ENCODE data around the gene SCN11A.
"Not testable (repeated sequence)": the region's sequence is repeated elsewhere in the genome, so short reads cannot be mapped to it uniquely, and the experiment has no call there.

The SCN11A gene

DNA sequence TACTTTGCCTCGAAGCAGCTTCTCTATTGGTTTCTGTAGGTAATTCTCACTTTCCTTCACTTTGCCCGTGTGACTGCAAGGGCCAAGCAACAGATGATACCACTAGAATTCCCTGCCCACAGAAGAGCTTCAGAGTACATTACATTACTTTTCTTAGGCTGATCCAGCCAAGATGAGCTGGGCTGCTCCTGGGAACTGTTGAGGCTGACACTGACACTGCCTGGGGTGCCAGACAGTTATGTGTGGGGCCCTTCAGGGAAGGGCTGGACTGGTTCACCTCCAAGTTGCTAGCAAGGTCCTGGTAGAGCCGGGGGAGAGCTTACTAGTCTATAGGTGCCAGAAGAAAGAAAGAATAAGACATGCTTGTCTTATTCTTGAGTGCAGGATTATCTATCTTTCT is 36.7 kb upstream of the SCN11A start:
- Mint-ChIP-seq H3K36me3 (ENCODE audit: low read depth) (peaks cover 87% of the 10 kb centered on the region), H3K27me3 (no peaks in the 10 kb centered on the region), H3K4me3 (no peak overlapping the region), H3K9me3 (no peaks in the 10 kb centered on the region), H3K27ac (no peak overlapping the region), H3K4me1 (ENCODE audit: low read depth) (no peaks in the 10 kb centered on the region)
- intact Hi-C loops (cut with micrococcal nuclease): no loop called here

DNA sequence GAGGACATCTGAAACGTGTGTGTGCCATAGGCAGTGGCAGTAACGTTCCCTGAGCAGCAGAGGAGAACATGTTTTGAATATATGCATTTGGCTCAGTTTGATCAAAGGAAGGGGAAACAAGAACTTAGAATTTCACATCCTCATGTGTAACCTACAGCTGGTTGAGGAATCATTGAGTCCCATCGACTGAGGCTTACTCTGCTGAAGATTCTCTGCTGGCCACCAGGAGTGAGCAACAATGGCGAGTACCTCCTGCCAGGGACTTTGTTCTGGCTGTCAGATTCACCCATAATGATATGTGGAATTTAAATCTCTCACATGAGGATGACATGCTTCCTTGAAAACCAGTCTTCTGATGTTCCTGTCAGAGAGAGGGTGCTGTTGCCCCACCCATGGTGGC is 34.4 kb upstream of the SCN11A start:
- no peaks in the 10 kb centered on the region for H3K27me3 Mint-ChIP-seq
- no peak overlapping the region for H3K27ac Mint-ChIP-seq
- peaks cover 8% of the 10 kb centered on the region for H3K4me1 Mint-ChIP-seq (ENCODE audit: low read depth)
- H3K36me3 Mint-ChIP-seq (ENCODE audit: low read depth): peaks cover 92% of the 10 kb centered on the region
- H3K9me3 Mint-ChIP-seq: no peaks in the 10 kb centered on the region
- intact Hi-C loops (cut with micrococcal nuclease): no loop called here
- no peak overlapping the region for H3K4me3 Mint-ChIP-seq

DNA sequence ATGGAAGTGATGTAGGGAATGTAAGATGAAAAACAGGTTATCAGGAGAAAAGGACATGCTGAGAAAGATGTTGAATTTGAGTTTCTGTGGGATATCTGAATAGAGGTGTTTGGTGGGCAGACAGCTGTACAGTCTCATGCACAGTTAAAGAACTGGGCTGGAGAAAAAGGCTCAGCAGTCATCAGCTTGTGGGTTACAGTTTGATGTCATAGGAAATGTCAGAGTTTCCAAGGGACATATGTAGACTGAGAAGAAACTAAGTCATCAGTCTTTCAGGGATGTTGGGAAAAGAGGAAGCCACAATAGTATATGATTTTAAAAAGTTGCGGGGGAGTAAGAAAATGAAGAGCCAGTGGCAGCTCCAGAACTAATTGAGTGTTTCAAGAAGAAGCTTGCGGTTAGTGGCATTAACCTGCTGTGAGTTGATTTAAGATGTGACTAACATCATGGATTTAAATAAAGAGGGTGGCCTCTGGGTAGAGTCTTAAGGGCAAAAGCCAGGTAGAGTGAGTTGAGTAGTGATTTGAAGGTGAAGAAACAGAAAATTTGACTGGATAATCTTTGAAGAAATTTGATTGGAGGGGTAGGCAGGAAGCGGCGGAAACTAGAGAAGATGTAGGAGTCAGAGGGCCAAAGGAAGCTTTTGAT is 31.0 kb upstream of the SCN11A start:
- Mint-ChIP-seq H3K27me3 (no peaks in the 10 kb centered on the region), H3K36me3 (ENCODE audit: low read depth) (peaks cover 80% of the 10 kb centered on the region), H3K4me3 (no peak overlapping the region), H3K27ac (no peak overlapping the region), H3K9me3 (no peaks in the 10 kb centered on the region), H3K4me1 (ENCODE audit: low read depth) (peaks cover 8% of the 10 kb centered on the region)
- intact Hi-C loops (cut with micrococcal nuclease): no loop called here

DNA sequence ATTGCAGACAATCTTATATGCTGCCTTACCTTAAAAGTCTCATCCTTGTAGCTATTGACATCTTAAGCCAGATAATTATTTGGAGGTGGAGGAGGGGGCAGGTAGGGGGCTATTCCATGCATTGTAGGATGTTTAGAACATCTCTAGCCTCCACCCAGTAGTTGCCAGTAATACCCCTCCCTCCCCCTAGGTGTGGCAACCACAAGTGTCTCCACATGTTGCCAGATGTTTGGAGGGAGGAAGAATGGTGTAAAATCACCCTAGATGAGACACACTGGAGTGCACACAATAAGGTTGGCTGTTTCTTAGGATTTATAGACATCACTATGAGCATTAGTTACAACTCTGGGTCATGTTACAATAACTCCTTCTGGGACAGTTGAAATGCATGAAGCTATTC is 28.3 kb upstream of the SCN11A start:
- Mint-ChIP-seq H3K36me3 (ENCODE audit: low read depth) (peaks cover 79% of the 10 kb centered on the region), H3K4me1 (ENCODE audit: low read depth) (peaks cover 12% of the 10 kb centered on the region), H3K4me3 (no peak overlapping the region), H3K9me3 (no peaks in the 10 kb centered on the region), H3K27ac (no peak overlapping the region), H3K27me3 (no peaks in the 10 kb centered on the region)
- intact Hi-C loops (cut with micrococcal nuclease): no loop called here

DNA sequence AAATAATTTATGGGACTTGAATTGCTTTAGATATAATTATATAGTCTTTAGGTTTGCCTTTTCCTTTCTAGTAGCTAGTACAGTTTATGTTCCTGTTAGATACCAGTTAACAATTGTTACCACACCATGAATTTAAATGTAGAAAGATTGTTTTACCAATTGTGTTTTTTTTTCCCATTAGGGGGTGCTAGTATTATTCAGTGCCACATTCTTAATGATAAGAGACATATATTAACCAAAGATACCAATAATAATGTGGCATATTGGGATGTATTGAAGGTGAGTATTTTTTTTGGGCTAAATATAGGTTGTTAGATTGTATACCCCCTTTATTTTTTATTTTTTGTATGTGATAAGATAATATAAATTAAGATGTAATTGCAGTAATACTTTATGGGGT is 27.8 kb upstream of the SCN11A start:
- Mint-ChIP-seq H3K27me3 (no peaks in the 10 kb centered on the region), H3K4me3 (no peak overlapping the region), H3K27ac (no peak overlapping the region), H3K4me1 (ENCODE audit: low read depth) (peaks cover 12% of the 10 kb centered on the region), H3K36me3 (ENCODE audit: low read depth) (peaks cover 84% of the 10 kb centered on the region), H3K9me3 (no peaks in the 10 kb centered on the region)
- intact Hi-C loops (cut with micrococcal nuclease): no loop called here

DNA sequence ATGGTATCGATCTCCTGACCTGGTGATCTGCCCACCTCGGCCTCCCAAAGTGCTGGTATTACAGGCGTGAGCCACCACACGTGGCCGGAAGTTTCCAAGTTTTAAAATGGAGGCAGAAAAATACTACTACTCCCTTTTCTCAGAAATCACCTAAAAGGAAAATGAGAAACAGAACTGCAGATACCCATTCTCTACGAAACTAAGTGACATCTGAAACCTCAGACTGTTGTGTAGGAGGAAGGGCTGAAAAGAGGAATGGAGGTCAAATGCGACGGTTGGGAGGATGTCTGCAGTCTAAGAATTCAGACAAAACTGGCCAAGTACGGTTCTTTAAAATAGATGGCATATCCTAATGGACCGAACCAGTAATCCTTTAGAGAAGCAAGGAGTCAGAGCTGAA is 24.2 kb upstream of the SCN11A start:
- Mint-ChIP-seq H3K9me3 (no peaks in the 10 kb centered on the region), H3K27ac (no peak overlapping the region)

DNA sequence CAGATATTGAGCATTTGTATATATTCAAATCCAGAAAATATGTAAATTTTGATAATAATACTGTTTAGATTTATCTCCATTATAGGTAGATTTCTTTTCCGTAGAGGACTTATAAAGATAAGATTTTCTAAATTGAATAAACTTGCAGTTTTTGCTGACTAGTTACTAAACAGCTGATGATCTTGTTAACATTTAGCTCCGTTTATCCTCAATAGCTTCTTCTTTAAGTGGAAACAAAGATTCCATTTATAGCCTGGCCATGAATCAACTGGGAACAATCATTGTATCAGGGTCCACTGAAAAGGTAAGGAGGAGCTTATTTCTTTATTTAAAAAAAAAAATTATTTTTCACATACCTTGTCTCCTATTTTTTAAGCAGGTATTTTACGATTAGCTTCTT is 16.8 kb upstream of the SCN11A start:
- Mint-ChIP-seq H3K4me3 (no peak overlapping the region), H3K4me1 (ENCODE audit: low read depth) (peaks cover 10% of the 10 kb centered on the region), H3K27me3 (no peaks in the 10 kb centered on the region), H3K9me3 (no peaks in the 10 kb centered on the region), H3K27ac (no peak overlapping the region), H3K36me3 (ENCODE audit: low read depth) (peaks cover 76% of the 10 kb centered on the region)
- intact Hi-C loops (cut with micrococcal nuclease): no loop called here

More for the DNA sequence above, 24.2 kb upstream of the SCN11A start:
- Mint-ChIP-seq H3K4me3 (no peak overlapping the region), H3K27me3 (no peaks in the 10 kb centered on the region), H3K4me1 (ENCODE audit: low read depth) (peaks cover 5% of the 10 kb centered on the region), H3K36me3 (ENCODE audit: low read depth) (peaks cover 85% of the 10 kb centered on the region)
- intact Hi-C loops (cut with micrococcal nuclease): no loop called here

DNA sequence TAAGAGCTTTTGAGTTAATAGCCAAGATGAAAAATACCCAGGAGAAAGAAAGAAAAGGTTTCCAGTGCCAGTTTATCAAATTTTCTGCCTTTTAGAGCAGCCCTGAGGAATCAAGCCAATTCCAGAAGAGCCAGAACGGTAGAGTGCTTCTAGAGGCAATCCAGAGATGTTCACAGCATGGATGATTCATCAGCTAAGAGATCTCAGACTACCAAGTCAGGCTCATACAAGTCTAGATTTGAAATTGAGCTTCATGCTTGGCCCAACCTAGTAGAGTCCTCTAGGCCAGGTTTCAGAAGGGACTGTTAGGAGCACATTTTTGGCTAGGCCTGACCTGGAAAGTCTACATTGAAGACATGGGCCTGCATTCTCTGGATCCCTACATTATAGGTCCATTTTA is 15.5 kb upstream of the SCN11A start:
- Mint-ChIP-seq H3K4me3 (no peak overlapping the region), H3K9me3 (no peaks in the 10 kb centered on the region), H3K27ac (no peak overlapping the region), H3K4me1 (ENCODE audit: low read depth) (peaks cover 10% of the 10 kb centered on the region), H3K36me3 (ENCODE audit: low read depth) (peaks cover 66% of the 10 kb centered on the region), H3K27me3 (no peaks in the 10 kb centered on the region)
- intact Hi-C loops (cut with micrococcal nuclease): no loop called here

DNA sequence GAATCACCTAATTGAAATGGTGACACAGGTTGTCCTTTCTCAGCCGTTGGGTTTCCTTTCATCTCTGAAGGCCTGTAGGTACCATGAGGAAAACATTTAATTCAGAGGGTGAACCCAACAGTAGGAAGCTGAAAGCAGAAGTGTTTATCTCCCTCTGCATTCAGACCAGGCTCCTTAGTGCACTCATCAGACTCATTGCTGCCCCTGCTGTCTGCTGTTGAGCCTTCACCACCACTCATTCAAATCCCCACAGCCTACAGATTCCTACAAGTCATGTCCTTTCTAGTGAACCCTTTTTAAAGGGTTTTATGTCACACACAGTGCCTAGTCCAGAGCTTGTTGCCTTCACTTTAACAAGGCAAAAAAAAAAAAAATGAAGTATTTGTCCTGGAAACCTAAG is 13.5 kb upstream of the SCN11A start:
- no peaks in the 10 kb centered on the region for H3K9me3 Mint-ChIP-seq
- H3K27me3 Mint-ChIP-seq: no peaks in the 10 kb centered on the region
- peaks cover 46% of the 10 kb centered on the region for H3K36me3 Mint-ChIP-seq (ENCODE audit: low read depth)
- H3K27ac Mint-ChIP-seq: no peak overlapping the region
- intact Hi-C loops (cut with micrococcal nuclease): no loop called here
- peaks cover 10% of the 10 kb centered on the region for H3K4me1 Mint-ChIP-seq (ENCODE audit: low read depth)
- no peak overlapping the region for H3K4me3 Mint-ChIP-seq

DNA sequence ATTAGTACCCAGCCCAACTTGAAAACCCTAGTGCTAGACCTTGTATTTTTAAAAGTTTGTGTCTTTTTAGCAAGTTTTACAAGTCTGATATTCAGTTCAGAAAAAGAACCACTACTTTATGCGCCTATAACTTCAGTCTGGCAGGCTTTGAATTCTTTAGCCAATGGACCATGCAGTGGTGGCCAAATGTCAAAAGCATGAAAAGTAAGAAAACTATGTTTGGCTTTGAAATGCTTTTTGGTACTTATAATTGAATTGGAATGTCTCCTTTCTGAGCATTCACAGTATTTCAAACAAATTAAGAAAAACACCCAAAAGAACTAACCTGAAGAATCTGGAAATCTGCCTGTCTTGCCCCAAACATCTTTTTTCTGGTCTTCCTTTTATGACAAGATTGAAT is 12.9 kb upstream of the SCN11A start:
- H3K9me3 Mint-ChIP-seq: no peaks in the 10 kb centered on the region
- H3K4me1 Mint-ChIP-seq (ENCODE audit: low read depth): peaks cover 10% of the 10 kb centered on the region
- H3K27me3 Mint-ChIP-seq: no peaks in the 10 kb centered on the region
- H3K27ac Mint-ChIP-seq: no peak overlapping the region
- H3K4me3 Mint-ChIP-seq: no peak overlapping the region
- H3K36me3 Mint-ChIP-seq (ENCODE audit: low read depth): peaks cover 43% of the 10 kb centered on the region
- intact Hi-C loops (cut with micrococcal nuclease): no loop called here

DNA sequence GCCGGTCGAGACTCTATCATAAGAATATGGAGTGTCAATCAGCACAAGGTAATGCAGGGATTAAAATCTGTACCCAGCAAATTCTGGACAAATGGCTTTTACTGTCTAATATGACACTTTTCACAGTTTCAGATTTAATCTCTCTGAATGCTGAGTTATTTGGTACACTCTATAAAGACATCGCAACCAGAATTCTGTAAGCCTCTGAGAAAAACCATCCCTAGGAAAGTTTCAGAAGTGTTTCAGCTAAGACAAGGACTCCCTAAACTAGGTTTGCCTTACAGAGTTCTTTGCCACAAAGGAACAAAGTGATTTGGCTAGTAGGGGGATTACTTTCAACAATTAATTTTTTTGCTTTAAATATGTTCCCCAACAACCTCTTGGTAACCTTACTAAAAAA is 11.4 kb upstream of the SCN11A start:
- Mint-ChIP-seq H3K36me3 (ENCODE audit: low read depth) (peaks cover 37% of the 10 kb centered on the region), H3K27ac (no peak overlapping the region), H3K4me1 (ENCODE audit: low read depth) (peaks cover 16% of the 10 kb centered on the region), H3K27me3 (no peaks in the 10 kb centered on the region), H3K9me3 (no peaks in the 10 kb centered on the region), H3K4me3 (no peak overlapping the region)
- intact Hi-C loops (cut with micrococcal nuclease): no loop called here

DNA sequence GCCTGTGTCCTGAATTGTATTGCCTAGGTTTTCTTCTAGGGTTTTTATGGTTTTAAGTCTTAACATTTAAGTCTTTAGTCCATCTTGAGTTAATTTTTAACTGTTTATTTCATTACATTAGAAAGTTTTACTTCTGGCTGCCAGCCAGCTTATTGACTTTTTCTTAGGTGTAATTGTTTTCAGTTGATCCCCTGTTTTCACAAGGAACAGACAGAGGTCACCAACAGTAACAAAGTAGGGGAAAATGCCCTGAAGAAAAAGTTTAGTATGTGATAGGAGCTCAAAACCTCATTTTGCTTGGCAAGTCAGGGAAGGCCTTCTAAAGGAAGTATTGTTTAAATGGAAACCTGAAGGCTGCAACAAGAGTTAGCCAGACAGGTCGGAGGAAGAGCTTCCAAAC is 10.4 kb upstream of the SCN11A start:
- H3K36me3 Mint-ChIP-seq (ENCODE audit: low read depth): peaks cover 33% of the 10 kb centered on the region
- no peaks in the 10 kb centered on the region for H3K27me3 Mint-ChIP-seq
- H3K4me1 Mint-ChIP-seq (ENCODE audit: low read depth): peaks cover 16% of the 10 kb centered on the region
- intact Hi-C loops (cut with micrococcal nuclease): no loop called here
- no peak overlapping the region for H3K27ac Mint-ChIP-seq
- no peak overlapping the region for H3K4me3 Mint-ChIP-seq
- no peaks in the 10 kb centered on the region for H3K9me3 Mint-ChIP-seq

DNA sequence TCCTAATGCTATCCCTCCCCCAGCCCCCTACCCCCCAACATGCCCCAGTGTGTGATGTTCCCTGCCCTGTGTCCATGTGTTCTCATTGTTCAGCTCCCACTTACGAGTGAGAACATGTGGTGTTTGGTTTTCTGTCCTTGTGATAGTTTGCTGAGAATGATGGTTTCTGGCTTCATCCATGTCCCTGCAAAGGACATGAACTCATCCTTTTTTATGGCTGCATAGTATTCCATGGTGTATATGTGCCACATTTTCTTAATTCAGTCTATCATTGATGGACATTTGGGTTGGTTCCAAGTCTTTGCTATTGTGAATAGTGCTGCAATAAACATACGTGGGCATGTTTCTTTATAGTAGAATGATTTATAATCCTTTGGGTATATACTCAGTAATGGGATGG is 9.5 kb upstream of the SCN11A start:
- H3K27ac Mint-ChIP-seq; H3K4me3 Mint-ChIP-seq; H3K27me3 Mint-ChIP-seq; intact Hi-C loops (cut with micrococcal nuclease); H3K9me3 Mint-ChIP-seq: not testable (repeated sequence)
- Mint-ChIP-seq H3K36me3 (ENCODE audit: low read depth) (peaks cover 23% of the 10 kb centered on the region), H3K4me1 (ENCODE audit: low read depth) (peaks cover 24% of the 10 kb centered on the region)

DNA sequence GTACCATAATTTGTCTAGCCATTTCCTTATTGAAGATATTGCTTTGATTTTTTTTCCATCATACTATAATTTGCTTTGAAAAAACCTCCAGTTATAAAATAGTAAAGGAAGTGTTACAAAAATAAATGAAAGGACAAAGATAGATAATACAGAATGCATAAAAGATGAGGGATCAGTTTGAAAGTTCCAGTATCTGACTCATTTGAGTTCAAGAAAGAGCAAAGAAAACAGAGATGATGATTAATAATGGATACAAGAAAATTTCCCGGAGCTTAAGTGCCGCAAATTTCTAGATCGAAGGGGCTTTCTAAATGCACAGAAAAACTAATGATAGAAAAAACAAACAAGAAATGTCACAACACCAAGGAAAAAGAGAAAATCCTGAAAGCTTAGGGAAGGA is 4.4 kb upstream of the SCN11A start:
- intact Hi-C loops (cut with micrococcal nuclease): no loop called here
- H3K27ac Mint-ChIP-seq: no peak overlapping the region
- no peaks in the 10 kb centered on the region for H3K27me3 Mint-ChIP-seq
- peaks cover 28% of the 10 kb centered on the region for H3K4me1 Mint-ChIP-seq (ENCODE audit: low read depth)
- no peak overlapping the region for H3K4me3 Mint-ChIP-seq
- no peaks in the 10 kb centered on the region for H3K9me3 Mint-ChIP-seq
- peaks cover 18% of the 10 kb centered on the region for H3K36me3 Mint-ChIP-seq (ENCODE audit: low read depth)

DNA sequence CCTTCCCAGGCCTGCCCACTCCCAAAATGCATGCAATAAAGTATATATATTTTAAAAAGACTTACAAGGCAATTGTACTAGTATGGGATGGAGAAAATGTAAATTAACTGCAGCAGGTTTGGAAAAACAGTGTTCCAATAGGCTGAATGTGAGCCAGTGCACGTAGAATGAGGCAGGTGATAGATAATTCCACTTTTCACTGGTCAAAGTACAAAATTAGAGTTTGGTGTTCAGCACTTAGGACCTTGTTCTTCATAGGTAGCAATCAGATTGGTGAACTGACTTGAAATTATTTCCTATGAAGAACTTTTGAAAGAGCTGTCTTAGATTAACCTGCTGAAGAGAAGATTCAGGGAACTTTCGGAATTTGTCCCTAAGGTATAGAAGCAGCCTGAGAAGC is 2.0 kb upstream of the SCN11A start:
- H3K27me3 Mint-ChIP-seq: no peaks in the 10 kb centered on the region
- peaks cover 40% of the 10 kb centered on the region for H3K4me1 Mint-ChIP-seq (ENCODE audit: low read depth)
- peaks cover 18% of the 10 kb centered on the region for H3K36me3 Mint-ChIP-seq (ENCODE audit: low read depth)
- H3K27ac Mint-ChIP-seq: no peak overlapping the region
- intact Hi-C loops (cut with micrococcal nuclease): loop anchor here (5.0 kb wide), 1 partner anchor 329 kb away; the partner anchor contains the start of gene SLC25A38
- H3K9me3 Mint-ChIP-seq: no peaks in the 10 kb centered on the region
- no peak overlapping the region for H3K4me3 Mint-ChIP-seq
